Anterior cingulate cortex (tissue), 58 donors: Measurements from ENCODE around the gene MPHOSPH9.

ENCODE experiments used
- DNase-seq, 58 donors: peaks; one replicate each; lab custom pipeline; 2025; lab: John Stamatoyannopoulos, UW

MPHOSPH9 gene

GRCh38 chr12:123152833-123153232 lies 80.1 kb downstream of the MPHOSPH9 start:
- DNase-seq, result no peak

- DNase-seq, result no peak
These were observed 81.2 kb downstream of the MPHOSPH9 start for GRCh38 chr12:123151457-123152454.

GRCh38 chr12:123150744-123151456 lies 82.0 kb downstream of the MPHOSPH9 start, which contains the start of gene PITPNM2:
TSS of gene PITPNM2 (minus strand) at chr12:123151090. CDS start at chr12:123034590, 116,500 bp downstream.
- peak in 22 of 58 donors; percentile 15 to 67 (median 34) for DNase-seq

GRCh38 chr12:123150275-123150743 lies 82.6 kb downstream of the MPHOSPH9 start:
- peak in 6 of 58 donors; percentile 7 to 37 (median 28) for DNase-seq

- peak in 2 of 58 donors; percentile 21 to 58 for DNase-seq
These were observed 83.3 kb downstream of the MPHOSPH9 start for GRCh38 chr12:123149501-123150274.

- peak in 3 of 58 donors; percentile 28 to 58 (median 40) for DNase-seq
These were observed 83.9 kb downstream of the MPHOSPH9 start for GRCh38 chr12:123149088-123149487.

GRCh38 chr12:123148655-123149054 lies 84.3 kb downstream of the MPHOSPH9 start:
- no peak for DNase-seq

- DNase-seq, result no peak
These were observed 84.7 kb downstream of the MPHOSPH9 start for GRCh38 chr12:123148223-123148622.

GRCh38 chr12:123145211-123145610 lies 87.7 kb downstream of the MPHOSPH9 start:
- no peak for DNase-seq

GRCh38 chr12:123143736-123144461 lies 89.0 kb downstream of the MPHOSPH9 start:
- DNase-seq, result peak in 1 of 58 donors; percentile 43

- peak in 5 of 58 donors; percentile 16 to 49 (median 25) for DNase-seq
These were observed 89.8 kb downstream of the MPHOSPH9 start for GRCh38 chr12:123142921-123143735.

GRCh38 chr12:123142518-123142840 lies 90.5 kb downstream of the MPHOSPH9 start:
- DNase-seq, result no peak

- peak in 4 of 58 donors; percentile 19 to 58 (median 40) for DNase-seq
These were observed 91.1 kb downstream of the MPHOSPH9 start for GRCh38 chr12:123141615-123142517.

- no peak for DNase-seq
These were observed 92.0 kb downstream of the MPHOSPH9 start for GRCh38 chr12:123140676-123141614.

- DNase-seq, result no peak
These were observed 92.8 kb downstream of the MPHOSPH9 start for GRCh38 chr12:123139926-123140675.

- DNase-seq, result no peak
These were observed 97.3 kb downstream of the MPHOSPH9 start for GRCh38 chr12:123135688-123136087.
